GM23338 (cell line): ENCODE measurements around the gene IKBIP. TPM values are rescaled to one million over a fixed set of nuclear protein-coding genes. Genes with fewer than 3 reads are reported as not detected.

Experiments
- ATAC-seq: fragments of 200-7000 bp; cut with Tn5 transposase; 3 replicates; pipeline ENCODE4 v1.9.1; 2020
- DNase-seq: peaks from one replicate; pipeline ENCODE4 v3.0.0-alpha.2; 2015; ENCODE audit warnings: low spot score
- H2AFZ ChIP-seq: fragments of 200-600 bp; sonication (generic); 2 replicates; pipeline ENCODE4 v1.8.0; 2016; ENCODE audit warnings: antibody characterized with exemption, mild to moderate bottlenecking, moderate library complexity
- H3F3A ChIP-seq: fragments of 200-600 bp; sonication (generic); replicated peaks from 2 replicates; pipeline ENCODE4 v1.8.0; 2017; ENCODE audit warnings: antibody characterized with exemption, mixed run types, low read depth
- H3K27ac ChIP-seq: fragments of 200-600 bp; sonication (generic); 2 replicates; pipeline ENCODE4 v1.6.1; 2016; ENCODE audit warnings: low read depth
- H3K27me3 ChIP-seq: fragments of 200-600 bp; sonication (generic); 2 replicates; pipeline ENCODE4 v1.8.0; 2016; ENCODE audit warnings: mild to moderate bottlenecking, mixed run types, moderate library complexity; ENCODE audit not compliant: insufficient read depth
- H3K36me3 ChIP-seq: fragments of 200-600 bp; sonication (generic); 2 replicates; pipeline ENCODE4 v1.8.0; 2016; ENCODE audit warnings: mild to moderate bottlenecking; ENCODE audit not compliant: insufficient read depth
- H3K4me1 ChIP-seq: fragments of 200-600 bp; sonication (generic); 2 replicates; pipeline ENCODE4 v1.8.0; 2016; ENCODE audit warnings: mild to moderate bottlenecking, moderate library complexity; ENCODE audit not compliant: insufficient read depth
- H3K4me2 ChIP-seq: fragments of 200-600 bp; sonication (generic); 2 replicates; pipeline ENCODE4 v1.7.1; 2017; ENCODE audit warnings: mixed run types
- H3K4me3 ChIP-seq: fragments of 200-600 bp; sonication (generic); 2 replicates; pipeline ENCODE4 v1.6.1; 2016; ENCODE audit warnings: mixed run types
- H3K79me2 ChIP-seq: fragments of 200-600 bp; sonication (generic); replicated peaks from 2 replicates; pipeline ENCODE4 v1.8.0; 2017; ENCODE audit warnings: mild to moderate bottlenecking; ENCODE audit not compliant: insufficient read depth
- H3K9me2 ChIP-seq: fragments of 200-600 bp; sonication (generic); 2 replicates; pipeline ENCODE4 v1.8.0; 2017; ENCODE audit not compliant: insufficient read depth
- H4K20me1 ChIP-seq: fragments of 200-600 bp; sonication (generic); replicated peaks from 2 replicates; pipeline ENCODE4 v1.8.0; 2017; ENCODE audit warnings: mild to moderate bottlenecking; ENCODE audit not compliant: insufficient read depth
- H3K27ac Mint-ChIP-seq: 2 replicates; pipeline ENCODE4 v1.8.0; 2020; ENCODE audit warnings: inconsistent platforms, mild to moderate bottlenecking, moderate library complexity, mixed read lengths
- H3K27me3 Mint-ChIP-seq: 3 replicates; pipeline ENCODE4 v1.8.0; 2022; ENCODE audit warnings: low read depth, mild to moderate bottlenecking, moderate library complexity, mixed read lengths, inconsistent platforms; ENCODE audit not compliant: insufficient read depth, poor library complexity
- H3K36me3 Mint-ChIP-seq: 3 replicates; pipeline ENCODE4 v1.8.0; 2021; ENCODE audit warnings: low read depth, mild to moderate bottlenecking, inconsistent platforms, moderate library complexity, mixed read lengths
- H3K4me1 Mint-ChIP-seq: 3 replicates; pipeline ENCODE4 v1.8.0; 2020; ENCODE audit warnings: mild to moderate bottlenecking, inconsistent platforms, mixed read lengths
- H3K4me3 Mint-ChIP-seq: 3 replicates; pipeline ENCODE4 v1.8.0; 2021; ENCODE audit warnings: moderate library complexity, mild to moderate bottlenecking, inconsistent platforms, mixed read lengths
- H3K9me3 Mint-ChIP-seq: 3 replicates; pipeline ENCODE4 v1.8.0; 2020; ENCODE audit warnings: moderate library complexity, mild to moderate bottlenecking, inconsistent platforms, mixed read lengths
- CREB1 ChIP-seq: fragments of 250-450 bp; sonication (Bioruptor Pico); IDR thresholded peaks from 2 replicates; pipeline ENCODE4 v1.5.0; 2020; ENCODE audit warnings: low read depth, mild to moderate bottlenecking, moderate library complexity
- CTCF ChIP-seq, 2 experiments: fragments of 200-600 bp in 1 of 2; sonication (generic) in 1 of 2; conservative IDR thresholded peaks; 2 replicates each; pipeline versions ENCODE4 v1.5.1 to v1.6.1; 2016 to 2017; ENCODE audit warnings: antibody characterized with exemption in 2 of 2, low read depth in 2 of 2, mild to moderate bottlenecking in 2 of 2, moderate library complexity in 1 of 2
- ETS1 ChIP-seq: IDR thresholded peaks from 2 replicates; pipeline ENCODE4 v1.6.1; 2016; ENCODE audit warnings: antibody characterized with exemption
- EZH2 ChIP-seq: fragments of 200-600 bp; sonication (generic); IDR thresholded peaks from one replicate; pipeline ENCODE4 v1.8.0; 2017; ENCODE audit warnings: antibody characterized with exemption, mild to moderate bottlenecking, low read depth; ENCODE audit not compliant: unreplicated experiment
- EZH2phosphoT487 ChIP-seq: fragments of 200-600 bp; sonication (generic); IDR thresholded peaks from one replicate; pipeline ENCODE4 v1.8.1; 2018; ENCODE audit warnings: antibody characterized with exemption; ENCODE audit not compliant: unreplicated experiment
- JUNB ChIP-seq: IDR thresholded peaks from one replicate; pipeline ENCODE4 v1.6.1; 2016; ENCODE audit warnings: antibody characterized with exemption; ENCODE audit not compliant: unreplicated experiment
- NANOG ChIP-seq: IDR thresholded peaks from 2 replicates; pipeline ENCODE4 v1.6.1; 2016; ENCODE audit warnings: antibody characterized with exemption, borderline replicate concordance
- ZNF331 ChIP-seq: fragments of 250-450 bp; sonication (Bioruptor Pico); IDR thresholded peaks from 2 replicates; pipeline ENCODE4 v1.5.0; 2020; ENCODE audit warnings: low read depth, mild to moderate bottlenecking, moderate library complexity
- polyA plus RNA-seq: library from polyadenylated mRNA; unstranded; fragments of >200 nt; fragmentation: Nextera tagmentation; extraction: Ambion mirVana; gene quantifications from 2 replicates; pipeline ENCODE4 v1.2.1, GENCODE V29; 2016
- total RNA-seq: library from RNA; depleted of rRNA; stranded (reverse); fragments of >200 nt; shearing (Covaris generic); gene quantifications from 2 replicates; pipeline ENCODE4 v1.2.3, GENCODE V29; 2014

IKBIP gene
- total and polyA plus RNA-seq, 2 experiments from 2014 or later = 17.8 to 22.5 TPM

DNA sequence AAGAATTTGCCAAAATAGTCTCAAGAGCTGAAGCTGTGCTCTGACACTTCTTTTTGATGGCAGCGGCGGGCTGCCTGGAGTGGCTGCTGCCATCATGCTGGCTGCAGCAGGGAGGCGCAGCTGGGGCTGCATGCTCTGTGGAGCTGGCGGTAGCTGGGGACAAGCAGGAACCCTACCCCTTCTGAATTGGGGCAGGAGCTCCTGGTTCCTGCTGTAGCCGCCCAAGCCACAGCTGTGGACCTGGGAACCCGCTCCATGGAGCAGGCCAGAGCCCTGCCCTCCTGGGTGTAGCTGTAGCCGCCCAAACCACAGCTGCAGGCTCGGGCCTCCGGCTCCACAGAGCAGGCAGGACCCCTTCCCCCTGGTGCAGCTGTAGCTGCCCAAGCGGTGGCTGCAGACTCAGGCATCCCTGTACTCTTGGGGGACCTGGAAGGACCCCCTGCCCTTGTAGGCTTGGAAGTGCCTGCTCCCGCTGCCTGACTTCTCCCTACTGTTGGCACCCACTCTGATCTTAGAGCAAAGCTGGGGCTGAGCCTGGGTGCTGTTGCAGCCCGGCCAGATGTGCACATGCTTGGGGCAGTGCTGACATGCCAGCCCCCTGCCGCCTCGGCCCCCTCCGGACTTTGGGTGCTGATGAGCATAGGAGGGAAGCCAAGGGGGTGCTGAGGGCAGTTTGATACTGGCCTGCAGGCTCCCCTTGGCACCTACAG, 33.8 kb upstream of the IKBIP start:
- no peaks in the 10 kb centered on the region for H3K27me3 ChIP-seq
- no peaks in the 10 kb centered on the region for H4K20me1 ChIP-seq
- H3F3A ChIP-seq = no peaks in the 10 kb centered on the region
- H3K36me3 Mint-ChIP-seq = peaks cover 16% of the 10 kb centered on the region; the same call in 2 of the 3 replicates
- no peaks in the 10 kb centered on the region for H3K27me3 Mint-ChIP-seq
- no peak overlapping the region for H3K4me3 Mint-ChIP-seq
- H3K4me3 ChIP-seq = no peak overlapping the region
- no peak overlapping the region for H3K4me2 ChIP-seq
- H2AFZ ChIP-seq = no peak overlapping the region
- TF ChIP-seq ETS1 = no peak
- peak in 1 of 2 experiments; percentile 20; a peak in 1 of 4 replicates for TF ChIP-seq CTCF (conservative IDR thresholded peaks at IDR 0.05; ENCODE audit: low read depth in 2 of 2)
- DNase-seq (peak; percentile 16), ATAC-seq (peak; percentile 85)
- no peaks in the 10 kb centered on the region for H3K9me2 ChIP-seq
- H3K27ac Mint-ChIP-seq = no peak overlapping the region
- H3K27ac ChIP-seq = no peak overlapping the region
- H3K4me1 ChIP-seq = no peaks in the 10 kb centered on the region
- H3K36me3 ChIP-seq = no peaks in the 10 kb centered on the region
- no peaks in the 10 kb centered on the region for H3K79me2 ChIP-seq
- no peaks in the 10 kb centered on the region for H3K4me1 Mint-ChIP-seq
- H3K9me3 Mint-ChIP-seq = no peaks in the 10 kb centered on the region; the same call in 2 of the 3 replicates

GRCh38 chr12:98674841-98675240, 30.3 kb upstream of the IKBIP start:
- Mint-ChIP-seq H3K4me1 (no peaks in the 10 kb centered on the region), H3K27me3 (no peaks in the 10 kb centered on the region), H3K27ac (no peak overlapping the region), H3K9me3 (no peaks in the 10 kb centered on the region; the same call in 2 of the 3 replicates), H3K4me3 (no peak overlapping the region), H3K36me3 (peaks cover 3% of the 10 kb centered on the region; the same call in 2 of the 3 replicates)
- H3K79me2 ChIP-seq = no peaks in the 10 kb centered on the region
- ATAC-seq = no peak
- no peaks in the 10 kb centered on the region for H3K27me3 ChIP-seq
- no peaks in the 10 kb centered on the region for H3K4me1 ChIP-seq
- no peak overlapping the region for H3K4me2 ChIP-seq
- DNase-seq = no peak
- H3K27ac ChIP-seq = no peak overlapping the region
- no peaks in the 10 kb centered on the region for H3F3A ChIP-seq
- H3K4me3 ChIP-seq = no peak overlapping the region
- no peak for TF ChIP-seq CTCF (conservative IDR thresholded peaks at IDR 0.05; ENCODE audit: low read depth in 2 of 2)
- no peaks in the 10 kb centered on the region for H3K9me2 ChIP-seq
- H2AFZ ChIP-seq = no peak overlapping the region
- no peaks in the 10 kb centered on the region for H4K20me1 ChIP-seq
- no peaks in the 10 kb centered on the region for H3K36me3 ChIP-seq

DNA sequence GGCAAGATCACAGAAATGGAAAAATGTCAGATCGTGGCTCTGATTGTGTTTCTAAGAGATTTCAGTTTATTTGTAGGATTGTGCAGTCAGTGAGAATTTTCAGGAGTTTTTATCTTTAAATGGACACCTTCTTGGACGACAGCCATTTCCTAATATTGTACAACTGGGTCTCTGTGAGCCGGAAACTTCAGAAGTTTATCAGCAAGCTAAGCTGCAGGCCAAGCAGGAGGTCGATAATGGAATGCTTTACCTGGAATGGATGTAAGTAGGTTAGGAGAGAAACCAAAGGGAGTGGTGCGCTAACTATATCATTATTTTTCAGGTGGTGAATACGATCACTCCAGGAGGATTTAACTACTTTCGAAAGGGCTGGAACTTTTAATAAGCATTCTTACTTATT, 26.9 kb upstream of the IKBIP start:
- H3K4me1 Mint-ChIP-seq = no peaks in the 10 kb centered on the region
- Histone ChIP-seq H4K20me1 (no peaks in the 10 kb centered on the region), H3F3A (no peaks in the 10 kb centered on the region), H3K4me2 (no peak overlapping the region), H3K79me2 (no peaks in the 10 kb centered on the region), H2AFZ (no peak overlapping the region), H3K36me3 (no peaks in the 10 kb centered on the region), H3K4me3 (no peak overlapping the region), H3K4me1 (peaks cover 3% of the 10 kb centered on the region; the same call in 1 of the 2 replicates), H3K27ac (no peak overlapping the region), H3K9me2 (no peaks in the 10 kb centered on the region), H3K27me3 (no peaks in the 10 kb centered on the region)
- DNase-seq (no peak), ATAC-seq (no peak)
- H3K27ac Mint-ChIP-seq = no peak overlapping the region
- H3K36me3 Mint-ChIP-seq = peaks cover 13% of the 10 kb centered on the region; the same call in 2 of the 3 replicates
- H3K4me3 Mint-ChIP-seq = no peak overlapping the region
- H3K27me3 Mint-ChIP-seq = no peaks in the 10 kb centered on the region
- H3K9me3 Mint-ChIP-seq = no peaks in the 10 kb centered on the region
- no peak for TF ChIP-seq EZH2phosphoT487
- TF ChIP-seq ZNF331 (CRISPR knock-in tag) = no peak
- TF ChIP-seq JUNB = no peak
- TF ChIP-seq EZH2 = no peak
- TF ChIP-seq NANOG = no peak
- no peak for TF ChIP-seq CREB1 (CRISPR knock-in tag)
